Mononuclear cell (primary cell): ENCODE results near the gene CYTH1. TPM values are rescaled to one million over a fixed set of nuclear protein-coding genes. Genes with fewer than 3 reads are reported as not detected.

Experiments
- H3K27me3 ChIP-seq: 2 replicates; pipeline ENCODE4 v1.6.0; 2011; ENCODE audit warnings: low read length, control low read depth; ENCODE audit not compliant: insufficient read depth
- H3K4me1 ChIP-seq: 2 replicates; pipeline ENCODE4 v1.5.1; 2011; ENCODE audit warnings: mild to moderate bottlenecking, low read length, control low read depth; ENCODE audit not compliant: insufficient read depth
- H3K4me3 ChIP-seq: 2 replicates; pipeline ENCODE4 v1.5.1; 2011; ENCODE audit warnings: mild to moderate bottlenecking, low read length, moderate library complexity
- H3K9me3 ChIP-seq: 2 replicates; pipeline ENCODE4 v1.5.1; 2011; ENCODE audit warnings: low read depth, mild to moderate bottlenecking, control low read depth, low read length
- total RNA-seq: library from RNA; depleted of rRNA; stranded (reverse); fragments of >200 nt; gene quantifications from one replicate; pipeline ENCODE4 v1.2.3, GENCODE V29; 2012

CYTH1 gene
- total RNA-seq, 1 donor, result 273 TPM

DNA sequence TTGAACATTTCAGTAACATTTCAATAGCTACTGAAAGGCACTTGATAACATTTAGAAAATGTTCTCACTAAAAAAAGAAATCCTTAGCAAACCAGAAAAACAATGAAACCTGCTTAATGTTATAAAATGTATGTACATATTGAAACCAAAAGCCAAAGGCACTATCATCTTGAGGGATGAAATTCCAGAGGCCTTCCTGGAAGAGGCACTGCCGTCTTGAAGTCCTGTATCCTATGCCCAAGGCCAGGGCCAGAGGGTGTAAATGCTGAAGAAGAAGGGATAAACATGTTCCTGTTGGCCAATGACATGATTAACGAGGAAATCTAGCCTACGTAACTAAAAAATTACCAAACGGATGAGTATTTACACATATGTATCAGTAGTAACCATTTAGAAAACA is 147.9 kb downstream of the CYTH1 start:
- Histone ChIP-seq H3K9me3 (no peaks in the 10 kb centered on the region), H3K4me1 (peaks cover 9% of the 10 kb centered on the region), H3K4me3 (no peak overlapping the region), H3K27me3 (no peaks in the 10 kb centered on the region)

DNA sequence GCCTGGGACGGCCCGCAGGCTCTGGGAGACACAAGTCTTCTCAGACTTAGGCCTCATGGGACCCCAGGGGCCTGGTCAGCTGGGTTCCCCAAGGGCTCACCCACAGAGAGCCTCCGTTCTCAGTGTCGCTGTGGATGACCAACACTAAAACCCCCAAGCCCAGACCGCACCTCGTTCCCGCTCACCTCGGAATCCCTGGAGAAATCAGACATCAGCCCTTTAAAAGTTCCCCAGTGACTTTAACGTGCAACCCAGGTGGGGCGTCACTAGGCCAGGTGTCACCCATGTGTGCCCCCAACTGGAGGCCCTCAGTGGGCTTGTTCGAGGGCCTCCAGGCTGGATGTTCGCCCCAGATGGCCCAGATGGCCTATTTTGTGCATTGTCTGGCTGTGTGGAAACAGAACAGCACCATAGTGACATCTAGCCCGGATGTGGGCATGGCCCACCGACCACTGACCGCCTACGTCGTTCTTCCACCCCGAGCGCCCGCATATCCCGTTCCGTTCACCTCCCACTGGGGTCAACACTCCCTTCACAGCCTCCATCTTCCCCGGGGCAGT is 152.6 kb downstream of the CYTH1 start:
- H3K27me3 ChIP-seq, result no peaks in the 10 kb centered on the region
- no peak overlapping the region for H3K4me3 ChIP-seq
- no peaks in the 10 kb centered on the region for H3K4me1 ChIP-seq

GRCh38 chr17:78628547-78629435 is 153.3 kb downstream of the CYTH1 start:
- no peaks in the 10 kb centered on the region for H3K4me1 ChIP-seq
- no peaks in the 10 kb centered on the region for H3K27me3 ChIP-seq
- H3K4me3 ChIP-seq, result no peak overlapping the region
- H3K9me3 ChIP-seq, result no peaks in the 10 kb centered on the region

More for the DNA sequence above, 152.6 kb downstream of the CYTH1 start:
- H3K9me3 ChIP-seq, result no peaks in the 10 kb centered on the region

- Histone ChIP-seq H3K9me3 (no peaks in the 10 kb centered on the region), H3K4me3 (no peak overlapping the region), H3K27me3 (no peaks in the 10 kb centered on the region), H3K4me1 (no peaks in the 10 kb centered on the region)
Observed at GRCh38 chr17:78624324-78625151, 157.5 kb downstream of the CYTH1 start.

Other genes starting within 250 kb of the CYTH1 start
- under 0.01 TPM for gene DNAH17, start 204.9 kb downstream of the CYTH1 start, total RNA-seq
- gene USP36, start 58.5 kb upstream of the CYTH1 start, total RNA-seq, result 170 TPM
- 5.9 TPM for gene CEP295NL, start 120.9 kb upstream of the CYTH1 start, total RNA-seq
- 19.9 TPM for gene TIMP2, start 143.1 kb upstream of the CYTH1 start, total RNA-seq
- 20.5 TPM for gene LGALS3BP, start 197.7 kb upstream of the CYTH1 start, total RNA-seq
- 28.1 TPM for gene CANT1, start 227.5 kb upstream of the CYTH1 start, total RNA-seq
- gene C1QTNF1, start 241.9 kb upstream of the CYTH1 start, total RNA-seq, result 0.10 TPM